GM12878 (cell line): ENCODE data around the gene PRR3.

ENCODE experiments used
- BHLHE40 ChIP-seq, 2 experiments: fragments of 450-650 bp in 1 of 2; IDR thresholded peaks; 2 replicates each; pipeline ENCODE4 v1.6.1; 2011 to 2017; ENCODE audit warnings: low read depth in 2 of 2, borderline replicate concordance in 1 of 2, improper control_type of control experiment in 1 of 2, low read length in 1 of 2, mild to moderate bottlenecking in 1 of 2
- JUNB ChIP-seq: IDR thresholded peaks from 2 replicates; pipeline ENCODE4 v1.6.1; 2016; ENCODE audit warnings: antibody characterized with exemption, mild to moderate bottlenecking
- POLR2AphosphoS5 ChIP-seq: IDR thresholded peaks from 2 replicates; pipeline ENCODE4 v1.6.1; 2011; ENCODE audit warnings: mild to moderate bottlenecking, low read length, inconsistent platforms
- REST ChIP-seq: IDR thresholded peaks from 2 replicates; pipeline ENCODE4 v1.6.1; 2012; ENCODE audit warnings: mild to moderate bottlenecking, low read depth, low read length
- TF ChIP-seq, protein P1 (sequence below), 3 experiments: IDR thresholded peaks in 2 of 3; conservative IDR thresholded peaks in 1 of 3; 2 replicates each; pipeline ENCODE4 v1.5.1; 2011; ENCODE audit warnings: low read depth in 3 of 3, low read length in 3 of 3, mild to moderate bottlenecking in 3 of 3, control low read depth in 2 of 3, moderate library complexity in 2 of 3, inconsistent platforms in 1 of 3, mixed read lengths in 1 of 3; ENCODE audit not compliant: control insufficient read depth in 2 of 3, insufficient read depth in 1 of 3; ENCODE audit errors: extremely low read depth in 1 of 3

GRCh38 chr6:30530014-30530413, 27.1 kb upstream of the PRR3 start:
- TF ChIP-seq REST: no peak
- no peak for TF ChIP-seq BHLHE40 (IDR thresholded peaks at IDR 0.05; ENCODE audit: borderline replicate concordance in 1 of 2, low read depth in 2 of 2, low read length in 1 of 2)
- TF ChIP-seq, protein P1, sequence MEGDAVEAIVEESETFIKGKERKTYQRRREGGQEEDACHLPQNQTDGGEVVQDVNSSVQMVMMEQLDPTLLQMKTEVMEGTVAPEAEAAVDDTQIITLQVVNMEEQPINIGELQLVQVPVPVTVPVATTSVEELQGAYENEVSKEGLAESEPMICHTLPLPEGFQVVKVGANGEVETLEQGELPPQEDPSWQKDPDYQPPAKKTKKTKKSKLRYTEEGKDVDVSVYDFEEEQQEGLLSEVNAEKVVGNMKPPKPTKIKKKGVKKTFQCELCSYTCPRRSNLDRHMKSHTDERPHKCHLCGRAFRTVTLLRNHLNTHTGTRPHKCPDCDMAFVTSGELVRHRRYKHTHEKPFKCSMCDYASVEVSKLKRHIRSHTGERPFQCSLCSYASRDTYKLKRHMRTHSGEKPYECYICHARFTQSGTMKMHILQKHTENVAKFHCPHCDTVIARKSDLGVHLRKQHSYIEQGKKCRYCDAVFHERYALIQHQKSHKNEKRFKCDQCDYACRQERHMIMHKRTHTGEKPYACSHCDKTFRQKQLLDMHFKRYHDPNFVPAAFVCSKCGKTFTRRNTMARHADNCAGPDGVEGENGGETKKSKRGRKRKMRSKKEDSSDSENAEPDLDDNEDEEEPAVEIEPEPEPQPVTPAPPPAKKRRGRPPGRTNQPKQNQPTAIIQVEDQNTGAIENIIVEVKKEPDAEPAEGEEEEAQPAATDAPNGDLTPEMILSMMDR (IDR thresholded peaks at IDR 0.05 in 2 of 3, conservative IDR thresholded peaks at IDR 0.05 in 1 of 3; ENCODE audit: control insufficient read depth in 2 of 3, extremely low read depth in 1 of 3, insufficient read depth in 1 of 3, low read depth in 3 of 3, low read length in 3 of 3): no peak
- no peak for TF ChIP-seq JUNB
- TF ChIP-seq POLR2AphosphoS5: no peak
